SKM-1 treated with dmso at 0.1 percent for 144 hours (cell line): ENCODE measurements around the gene ATRAID.

Source experiments
- DNase-seq: peaks from one replicate; lab custom pipeline; 2025; ENCODE audit not compliant: unreplicated experiment; lab: John Stamatoyannopoulos, UW

ATRAID gene

DNA sequence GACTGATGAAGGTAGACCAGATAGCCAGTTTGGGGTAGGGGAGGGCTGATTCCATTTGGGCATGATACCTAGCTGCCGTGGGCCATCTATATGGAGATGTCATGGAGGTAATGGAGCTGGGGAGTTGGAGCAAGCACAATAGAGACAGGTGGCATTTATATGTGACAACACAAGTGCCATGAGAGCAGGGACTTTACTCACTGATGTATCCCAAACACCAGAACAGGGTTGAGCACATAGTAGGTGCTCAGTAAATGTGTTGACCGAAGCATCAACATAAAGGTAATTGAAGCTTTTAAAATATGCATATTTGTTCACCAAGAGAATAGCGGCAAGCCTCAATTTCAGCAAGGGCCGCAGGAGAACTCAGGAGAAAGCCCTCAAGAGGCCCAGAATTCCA is 36.1 kb downstream of the ATRAID start:
- DNase-seq: no peak

DNA sequence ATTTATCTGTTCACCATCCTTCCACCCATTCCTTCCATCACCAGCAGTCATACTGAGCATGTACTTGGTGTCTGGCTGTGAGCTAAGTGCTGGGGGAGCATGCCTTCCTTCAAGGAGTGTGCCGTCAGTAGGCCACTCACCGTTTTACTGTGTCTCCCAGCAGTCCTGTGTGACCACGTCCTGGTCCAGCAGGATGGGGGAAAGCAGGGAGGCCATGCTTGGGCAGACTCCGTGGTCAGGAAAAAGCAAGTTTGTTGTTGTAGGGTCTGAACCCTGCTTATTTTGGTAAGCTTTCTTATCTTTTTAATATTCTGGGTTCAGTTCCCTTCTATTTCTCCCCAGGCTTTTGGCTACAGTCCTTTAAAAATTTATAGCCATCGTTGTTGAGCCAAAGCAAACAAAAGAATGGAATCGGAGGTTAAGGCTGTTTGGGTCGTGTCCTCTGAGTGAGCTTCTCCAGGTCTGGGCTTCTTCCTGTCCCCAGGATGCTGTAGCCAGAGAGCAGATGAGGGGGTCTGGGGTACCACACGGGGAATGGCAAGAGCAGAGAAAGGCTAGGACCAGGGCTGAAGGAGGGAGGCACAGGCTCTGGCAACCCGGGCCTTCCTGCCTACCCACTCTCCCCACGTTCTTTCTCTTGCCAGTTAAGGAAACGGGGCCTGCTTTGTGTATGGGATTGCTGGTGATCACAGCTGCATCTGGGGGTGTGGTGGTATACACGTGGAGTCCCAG is 37.5 kb downstream of the ATRAID start:
- no peak for DNase-seq

DNA sequence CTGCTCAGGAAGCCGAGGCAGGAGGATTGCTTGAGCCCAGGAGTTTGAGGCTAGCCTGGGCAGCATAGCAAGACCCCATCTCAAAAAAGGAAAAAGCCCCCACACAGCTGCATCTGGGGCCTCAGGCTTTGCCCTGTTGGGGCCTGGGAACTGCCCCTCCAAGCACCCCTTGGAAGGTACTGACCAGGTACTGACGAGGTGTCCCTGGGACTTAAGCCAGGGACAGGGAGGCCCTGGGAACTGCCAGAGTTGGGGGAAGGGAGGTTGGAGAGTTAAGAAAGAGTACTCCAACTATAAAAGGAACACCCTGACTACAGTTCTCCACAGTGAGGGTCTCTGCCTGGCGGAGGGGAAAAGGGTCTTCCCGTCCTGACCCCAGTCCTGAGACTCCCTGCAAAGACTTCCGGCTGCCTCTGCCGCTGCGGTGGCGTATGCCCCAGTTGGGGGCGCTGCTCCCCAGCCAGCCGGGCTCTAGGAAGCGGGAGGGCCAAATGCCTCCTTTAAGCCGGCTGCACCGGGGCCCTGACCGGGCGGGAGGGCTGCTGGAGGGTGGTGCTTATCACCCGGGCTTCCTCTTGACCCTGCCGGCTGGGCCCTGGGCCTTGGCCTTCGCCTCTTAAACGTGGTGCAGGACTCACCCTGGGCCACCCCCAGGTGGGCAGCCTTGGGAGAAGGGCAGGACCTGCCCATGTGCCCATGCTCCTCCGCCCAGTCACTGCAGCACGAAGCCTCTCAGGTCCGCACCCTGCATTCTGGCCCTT is 38.2 kb downstream of the ATRAID start:
- peak; percentile 59 for DNase-seq

DNA sequence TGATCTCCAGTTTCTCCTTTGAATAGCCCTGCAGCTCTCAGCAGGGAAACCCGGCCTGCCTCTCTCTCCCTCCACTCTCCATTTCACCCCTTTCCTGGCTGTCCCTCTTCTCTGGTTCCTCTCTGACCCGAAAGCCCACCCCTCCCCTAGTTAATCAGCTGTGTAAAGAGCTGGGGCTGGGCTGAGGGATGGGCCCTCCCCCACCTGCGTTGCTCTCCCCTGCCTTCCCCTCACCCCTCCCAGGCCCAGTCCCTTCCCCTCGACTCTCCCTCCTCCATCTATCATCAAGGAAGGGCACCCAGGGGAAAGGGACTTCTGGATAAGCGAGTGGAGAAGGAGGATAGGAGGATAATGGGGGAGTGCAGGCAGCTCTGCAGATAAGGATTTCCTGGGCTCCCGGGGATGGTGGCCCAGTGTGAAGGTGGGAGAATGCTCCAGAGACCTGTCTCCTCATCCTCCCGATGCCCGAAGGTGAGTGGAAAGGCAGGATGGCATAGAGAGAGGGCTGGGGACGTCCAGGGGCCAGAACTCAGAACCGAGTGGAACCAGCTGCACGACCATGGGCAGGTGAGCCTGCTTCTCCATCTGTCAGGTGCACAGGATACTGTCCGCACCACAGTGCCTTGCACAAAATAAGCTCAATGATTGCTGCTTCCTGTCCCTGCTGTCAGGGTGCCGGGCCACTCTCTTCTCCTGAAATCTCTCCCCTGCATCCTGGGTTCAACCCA is 39.0 kb downstream of the ATRAID start:
- DNase-seq: no peak

DNA sequence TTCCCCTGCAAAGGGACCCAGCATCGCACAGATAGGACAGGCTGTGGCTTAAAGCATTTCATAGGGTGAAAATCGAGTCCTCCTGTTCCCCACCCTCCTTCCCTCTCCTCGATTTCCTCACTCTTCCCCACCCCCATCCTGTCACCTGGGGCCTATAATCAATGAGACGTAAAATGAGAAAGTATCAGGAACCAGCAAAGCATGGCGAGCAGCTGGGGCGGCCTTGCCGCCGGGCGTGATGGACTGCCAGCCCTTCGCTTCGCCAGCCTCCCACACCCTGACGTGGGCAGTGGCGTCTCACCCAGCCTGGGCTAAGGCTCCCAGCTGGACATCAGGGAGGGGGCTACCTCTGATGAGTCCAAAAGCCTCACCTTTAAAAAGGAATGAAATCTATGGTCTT is 39.9 kb downstream of the ATRAID start:
- DNase-seq: no peak

DNA sequence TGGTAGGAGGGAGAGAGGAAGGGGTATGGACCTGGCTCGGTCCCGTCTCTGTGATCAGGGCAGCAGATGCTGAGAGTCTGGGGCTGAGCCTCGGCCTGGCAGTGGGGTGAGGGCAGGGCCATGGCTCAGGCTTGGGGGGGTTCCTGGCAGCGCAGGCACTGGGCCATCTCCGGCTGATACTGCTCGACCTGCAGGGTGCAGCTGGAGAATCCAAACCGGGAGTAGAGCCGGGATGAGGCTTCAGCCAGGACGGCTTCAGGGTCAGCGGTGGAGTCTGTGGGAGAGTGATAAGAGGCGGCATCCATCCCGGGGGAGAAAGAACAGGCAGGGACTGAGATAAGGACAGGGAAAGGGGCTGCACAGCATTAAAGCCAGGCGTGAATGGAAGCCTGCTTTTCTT is 43.3 kb downstream of the ATRAID start:
- DNase-seq: no peak

DNA sequence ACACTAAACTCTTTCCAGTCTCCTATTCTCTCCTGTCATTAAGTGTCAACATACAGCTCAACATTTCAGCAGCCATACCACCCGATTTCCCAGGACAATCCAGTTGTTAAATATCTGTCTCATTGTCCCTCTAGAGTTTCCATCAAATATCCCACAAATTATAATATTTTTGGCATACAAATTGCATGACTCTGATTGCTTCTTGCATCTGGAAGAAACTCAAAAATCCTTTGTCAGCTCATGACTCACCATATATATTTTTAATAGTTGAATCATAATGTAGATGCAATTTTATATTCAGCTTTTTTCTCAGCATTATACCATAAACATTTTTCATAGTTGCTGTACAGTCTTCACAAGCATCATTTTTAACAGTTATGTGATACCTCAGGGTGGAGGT is 43.8 kb downstream of the ATRAID start:
- no peak for DNase-seq

DNA sequence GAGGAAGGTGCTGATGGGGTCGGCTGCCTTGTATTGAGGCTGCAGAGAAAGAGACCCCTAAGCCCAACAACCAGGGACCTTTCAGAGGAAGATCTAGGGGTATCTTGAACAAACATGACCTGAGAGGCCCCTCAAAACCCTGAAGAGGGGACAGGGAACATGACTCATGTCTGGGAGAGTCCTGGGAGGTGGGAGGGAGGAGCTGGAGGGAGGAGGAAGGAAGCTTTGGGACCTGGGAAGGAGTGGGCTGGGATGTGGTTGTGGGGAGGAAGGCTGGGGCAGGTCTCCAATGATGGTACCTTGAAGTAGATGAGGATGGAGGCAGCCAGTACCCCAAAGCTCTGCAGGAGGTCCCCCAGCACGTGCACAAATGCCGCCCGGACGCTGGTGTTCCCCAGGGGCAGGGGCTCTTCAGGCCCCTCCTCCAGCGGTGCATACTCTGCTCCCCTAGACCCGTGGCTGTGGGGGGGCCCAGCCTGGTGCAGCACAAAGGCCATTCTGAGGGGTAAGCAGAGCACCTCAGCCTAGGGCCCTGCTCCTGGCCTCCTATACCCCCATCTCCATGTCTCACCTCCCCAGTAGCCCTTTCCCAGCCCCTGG is 45.1 kb downstream of the ATRAID start:
- DNase-seq: no peak

DNA sequence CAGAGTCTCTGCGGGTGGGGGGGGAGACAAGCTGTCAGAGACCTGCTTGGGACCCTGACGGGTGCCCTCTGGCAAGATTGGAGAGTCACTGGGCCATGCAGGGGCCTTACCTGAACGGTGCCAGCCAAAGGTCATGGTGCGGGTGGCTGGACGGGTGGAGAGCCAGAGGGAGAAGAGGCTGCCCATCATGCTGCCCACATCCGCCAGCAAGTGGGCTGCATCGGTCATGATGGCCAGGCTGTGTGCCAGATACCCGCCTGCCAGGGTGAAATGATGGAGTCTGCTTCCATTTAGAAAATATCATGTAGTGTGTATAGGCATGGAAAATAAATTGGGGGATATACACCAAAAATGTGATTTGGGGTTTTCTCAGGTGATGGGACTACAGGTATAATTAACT is 46.2 kb downstream of the ATRAID start:
- DNase-seq: no peak

DNA sequence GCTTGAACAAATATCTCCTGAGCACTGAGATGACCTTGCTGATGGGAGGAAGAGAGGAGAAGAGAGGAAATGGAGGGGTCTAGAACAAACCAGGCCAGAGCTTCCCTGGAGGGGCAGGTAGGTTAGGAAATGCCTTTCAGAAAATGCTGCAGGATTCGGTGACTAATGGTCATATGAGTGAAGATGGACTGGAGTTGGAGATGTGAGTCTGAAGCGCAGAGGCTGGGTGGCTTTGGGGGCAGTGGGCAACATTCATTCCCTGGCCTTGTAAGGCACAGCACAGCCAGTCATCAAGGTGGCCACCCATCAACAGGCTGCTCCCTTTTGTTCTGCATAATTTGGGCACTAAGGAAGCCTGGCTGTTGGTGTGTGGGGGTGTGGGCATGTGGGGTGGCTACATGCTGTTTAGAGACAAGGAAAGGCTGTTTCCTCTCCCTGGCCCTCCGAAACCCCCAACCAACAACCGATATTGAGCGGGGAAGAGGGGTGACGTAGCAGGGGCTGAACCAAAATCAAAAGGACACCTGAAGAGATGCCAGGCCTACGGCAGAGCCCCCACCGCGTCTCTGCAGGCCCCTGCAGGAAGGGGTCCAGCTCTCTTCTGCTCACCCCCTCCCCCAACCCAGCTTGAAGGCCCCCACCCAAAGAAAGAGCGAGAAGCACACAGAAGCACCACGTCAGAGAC is 49.5 kb downstream of the ATRAID start:
- DNase-seq: no peak

DNA sequence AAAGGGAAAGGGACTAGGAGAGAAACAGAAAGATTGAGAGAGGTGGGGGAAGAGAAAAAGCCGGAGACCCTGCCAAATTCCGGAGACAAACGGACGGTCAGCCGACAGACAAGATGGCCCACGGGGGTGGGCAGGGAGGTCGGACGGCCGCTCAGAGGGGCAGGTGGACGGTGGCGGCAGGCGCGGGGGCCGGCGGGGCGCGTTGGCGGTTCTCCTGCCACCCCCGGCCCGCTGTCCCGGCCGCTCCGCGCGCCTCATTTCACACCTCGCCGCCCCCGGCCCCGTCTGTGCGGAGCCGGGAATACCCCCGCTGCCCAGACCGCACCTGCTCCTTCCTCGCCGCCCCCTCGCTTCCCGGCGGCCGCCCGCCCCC is 50.1 kb downstream of the ATRAID start:
- no peak for DNase-seq

DNA sequence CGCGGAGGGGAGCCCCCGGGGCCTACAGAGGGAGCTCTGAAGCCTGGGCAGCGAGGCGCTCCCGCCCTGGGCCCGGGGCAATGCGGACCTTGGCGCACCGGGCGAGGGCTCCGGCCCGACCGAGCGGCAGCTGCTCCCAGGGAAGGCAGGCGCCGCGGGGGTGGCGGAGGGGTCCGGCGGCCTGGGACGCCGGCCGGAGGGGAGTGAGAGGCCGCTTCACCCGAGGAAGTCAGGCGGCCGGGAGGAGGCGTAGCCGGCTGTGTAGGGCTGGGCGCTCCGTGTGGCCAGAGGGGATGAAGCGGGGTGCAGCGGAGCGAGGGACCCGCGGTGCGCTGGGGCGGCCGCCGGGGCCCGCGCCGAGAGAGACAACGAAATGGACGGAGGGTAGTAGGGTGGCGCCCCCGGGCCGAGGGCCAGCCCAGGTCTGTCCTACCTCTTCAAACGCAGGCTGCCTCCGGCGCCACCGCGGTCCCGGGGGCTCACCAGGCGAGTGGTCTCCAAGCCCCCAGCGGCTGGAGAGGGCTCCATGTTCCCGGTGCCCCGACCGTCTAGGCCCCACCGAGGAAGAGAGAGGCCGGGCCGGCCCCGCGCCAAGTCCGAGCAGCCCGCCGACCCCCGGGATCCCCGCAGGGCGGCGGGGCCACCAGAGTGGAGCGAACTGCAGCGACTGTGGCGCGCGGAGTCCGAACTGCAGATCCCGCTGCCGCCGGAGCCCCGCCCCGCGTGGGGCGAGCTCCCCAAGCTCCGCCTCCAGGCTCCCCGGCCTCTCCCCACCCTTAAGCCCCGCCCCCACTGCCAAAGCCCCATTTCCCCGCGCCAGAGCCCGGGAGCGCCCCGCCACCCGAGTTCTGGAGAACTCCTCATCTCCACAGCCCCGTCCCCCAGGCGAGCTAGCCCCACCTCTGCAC is 50.8 kb downstream of the ATRAID start, which contains the start of gene SLC30A3:
SLC30A3 (minus strand) TSS at position 669 of the 908 bp plus-strand sequence; CDS start at position 528, 141 bp downstream.
- DNase-seq: no peak

DNA sequence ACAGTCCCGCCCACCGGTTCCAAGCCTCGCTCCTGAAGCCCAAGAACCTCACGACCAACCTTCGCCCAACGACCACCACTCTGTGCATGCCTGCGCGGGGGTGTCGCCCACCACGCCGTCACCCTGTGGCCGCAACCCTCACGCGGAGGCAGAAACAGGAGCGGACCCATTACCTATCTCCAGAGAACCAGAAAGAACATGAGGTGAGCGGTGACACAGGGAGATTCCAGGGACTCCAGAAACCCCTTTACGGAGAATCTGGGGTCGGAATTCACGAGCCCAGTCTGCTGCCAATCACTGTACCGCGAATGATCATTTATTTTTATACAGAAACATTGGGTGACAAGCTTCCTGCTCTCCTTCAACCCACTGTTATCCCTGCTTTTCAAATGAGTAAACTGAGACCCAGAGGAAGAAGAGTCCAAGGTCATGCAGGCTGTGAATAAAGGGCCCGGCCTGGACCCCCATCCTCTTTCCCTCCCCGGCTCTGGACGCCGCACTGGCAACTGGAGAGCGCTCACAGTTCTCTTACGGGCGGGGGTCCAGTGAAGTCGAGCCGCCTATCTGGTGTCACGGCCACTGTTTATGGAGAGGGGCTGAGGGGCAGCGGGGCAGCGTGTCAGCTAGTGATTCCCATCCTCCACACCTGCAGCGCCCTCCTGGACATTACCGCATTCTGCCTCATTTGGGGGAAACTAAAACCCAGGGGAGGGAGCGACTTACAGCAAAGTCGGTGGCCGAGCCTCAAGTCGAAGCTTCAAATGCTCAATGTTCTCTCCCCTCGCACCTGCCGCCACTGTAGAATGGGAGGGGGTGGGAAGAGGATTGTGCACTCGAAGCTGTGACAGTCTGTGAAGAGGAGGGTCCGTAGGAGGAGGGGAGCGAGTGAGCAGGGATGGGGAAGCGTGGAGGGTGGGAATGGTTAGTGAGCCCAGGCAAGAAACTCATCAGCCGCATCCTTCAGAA is 51.7 kb downstream of the ATRAID start:
- no peak for DNase-seq

DNA sequence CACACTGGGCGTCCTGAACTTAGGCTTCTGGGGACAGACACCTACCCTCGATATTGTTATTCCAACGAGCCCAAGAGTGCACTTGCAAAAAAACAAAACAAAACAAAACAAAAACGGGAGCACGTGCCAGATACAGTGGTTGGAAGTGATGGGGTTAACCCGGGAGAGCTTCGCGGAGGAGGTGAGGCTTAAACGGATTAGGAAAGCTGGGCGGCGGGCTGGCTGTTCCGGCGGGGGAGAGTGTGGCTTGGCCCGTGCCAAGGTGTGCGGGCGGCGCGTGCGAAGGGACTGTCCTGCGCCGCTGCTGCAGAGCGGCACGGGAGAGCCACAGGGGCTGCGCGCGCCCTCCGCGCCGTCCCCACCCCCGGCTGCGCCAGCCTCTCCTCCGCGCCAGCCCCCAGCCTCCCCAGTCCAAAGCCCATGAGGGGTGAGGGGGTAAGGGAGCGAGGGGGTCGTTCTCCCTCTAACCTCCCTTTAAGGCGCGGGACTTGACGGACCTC is 52.5 kb downstream of the ATRAID start:
- no peak for DNase-seq

DNA sequence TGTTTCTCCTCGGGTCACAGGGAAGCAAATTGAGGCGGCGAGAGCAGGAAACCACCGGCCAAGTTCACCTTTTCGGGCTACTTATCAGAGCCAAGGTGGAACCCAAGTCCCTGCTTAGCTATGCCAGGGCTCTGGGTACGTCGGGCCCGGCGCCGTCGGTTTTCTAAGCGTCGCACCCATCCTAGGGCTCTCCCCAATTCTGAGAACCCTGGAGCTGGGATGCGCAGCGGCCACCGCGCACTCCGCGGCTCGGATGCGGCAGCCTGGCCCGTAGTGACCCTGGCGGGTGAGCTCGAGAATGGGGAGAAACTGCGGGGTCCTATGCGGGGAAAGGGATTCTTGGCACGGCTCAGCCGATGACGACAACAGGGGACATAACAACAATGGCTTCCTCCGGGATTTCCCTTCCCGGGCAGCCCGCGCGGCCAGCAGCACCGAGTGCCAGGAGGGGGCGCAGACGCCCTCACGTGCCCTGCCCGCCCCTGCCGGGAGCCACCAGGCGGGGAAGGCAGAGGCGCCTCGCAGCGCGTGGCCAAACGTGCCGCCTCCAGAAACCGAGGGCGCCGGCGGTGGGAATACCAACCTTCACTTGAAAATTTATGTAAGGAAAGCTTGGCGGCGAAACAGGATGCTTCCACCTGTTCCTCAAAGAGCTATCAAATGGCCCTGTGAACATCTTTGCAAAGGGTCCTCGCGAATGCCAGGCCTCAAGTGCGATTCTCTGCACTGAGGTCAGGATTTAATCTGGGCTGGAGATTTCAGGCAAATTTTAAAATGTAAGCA is 53.1 kb downstream of the ATRAID start:
- peak; percentile 35 for DNase-seq

DNA sequence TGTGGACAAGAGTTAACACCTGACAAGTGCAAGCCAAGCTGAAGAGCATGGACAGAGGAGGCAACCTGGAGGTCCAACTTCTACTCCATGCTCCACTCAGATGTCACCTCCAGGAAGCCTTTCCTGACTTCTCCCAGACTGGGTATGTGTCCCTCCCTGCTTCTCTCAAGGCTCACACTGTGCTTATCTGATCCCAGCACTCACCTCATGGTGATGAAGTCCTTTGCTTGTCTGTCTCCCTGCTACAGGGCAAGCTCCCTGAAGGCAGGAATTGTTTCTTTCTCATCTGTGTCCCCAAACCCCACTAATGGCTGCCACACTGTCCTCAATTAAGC is 53.7 kb downstream of the ATRAID start:
- DNase-seq: no peak
